ENCODE measurements around the gene GPR107. TPM values are rescaled to one million over a fixed set of nuclear protein-coding genes. Genes with fewer than 3 reads are reported as not detected.

Gene GPR107
- polyA plus RNA-seq, 4 donors, result 2.7 to 37.1 (median 12.8) TPM

GRCh38 chr9:130159057-130159456 is 105.4 kb downstream of the GPR107 start:
- 7 to 41% (median 38%) methylated on average over 8 of the region's 8 CpGs for WGBS, 3 donors
- DNase-seq (peak in 1 of 2 donors; percentile 80), FAIRE-seq (no peak)
- H3K36me3 ChIP-seq (ENCODE audit: control insufficient read depth in 3 of 3, insufficient read depth in 2 of 3, low read depth in 1 of 3, low read length in 3 of 3), result no peaks in the 10 kb centered on the region
- H3K4me1 ChIP-seq (ENCODE audit: control insufficient read depth in 3 of 3, insufficient read depth in 2 of 3, low read depth in 1 of 3, low read length in 2 of 3), result peaks cover 0 to 4% (median 0%) of the 10 kb centered on the region in 3 donors
- H3K4me3 ChIP-seq (ENCODE audit: low read depth in 1 of 3, low read length in 3 of 3), result no peak overlapping the region
- H3K9me3 ChIP-seq (ENCODE audit: control insufficient read depth in 2 of 2, insufficient read depth in 1 of 2, low read depth in 1 of 2, low read length in 1 of 2), result no peaks in the 10 kb centered on the region
- H3K27me3 ChIP-seq (ENCODE audit: control insufficient read depth in 3 of 3, insufficient read depth in 3 of 3, low read length in 3 of 3), result no peaks in the 10 kb centered on the region
- no peak overlapping the region for H3K27ac ChIP-seq (ENCODE audit: low read depth in 1 of 3, low read length in 2 of 3)

- FAIRE-seq (no peak), DNase-seq (peak in 1 of 2 donors; percentile 12)
- Histone ChIP-seq H3K36me3 (ENCODE audit: control insufficient read depth in 3 of 3, insufficient read depth in 2 of 3, low read depth in 1 of 3, low read length in 3 of 3) (no peaks in the 10 kb centered on the region), H3K27ac (ENCODE audit: low read depth in 1 of 3, low read length in 2 of 3) (no peak overlapping the region), H3K4me3 (ENCODE audit: low read depth in 1 of 3, low read length in 3 of 3) (no peak overlapping the region), H3K27me3 (ENCODE audit: control insufficient read depth in 3 of 3, insufficient read depth in 3 of 3, low read length in 3 of 3) (no peaks in the 10 kb centered on the region), H3K4me1 (ENCODE audit: control insufficient read depth in 3 of 3, insufficient read depth in 2 of 3, low read depth in 1 of 3, low read length in 2 of 3) (peaks cover 0 to 4% (median 0%) of the 10 kb centered on the region in 3 donors), H3K9me3 (ENCODE audit: control insufficient read depth in 2 of 2, insufficient read depth in 1 of 2, low read depth in 1 of 2, low read length in 1 of 2) (no peaks in the 10 kb centered on the region)
- 79 to 85% (median 83%) methylated on average over 10 of the region's 10 CpGs for WGBS, 3 donors
These were observed 106.4 kb downstream of the GPR107 start for GRCh38 chr9:130159915-130160670.

- no peak overlapping the region for H3K27ac ChIP-seq (ENCODE audit: low read depth in 1 of 3, low read length in 2 of 3)
- no peaks in the 10 kb centered on the region for H3K36me3 ChIP-seq (ENCODE audit: control insufficient read depth in 3 of 3, insufficient read depth in 2 of 3, low read depth in 1 of 3, low read length in 3 of 3)
- no peak overlapping the region for H3K4me3 ChIP-seq (ENCODE audit: low read depth in 1 of 3, low read length in 3 of 3)
- H3K27me3 ChIP-seq (ENCODE audit: control insufficient read depth in 3 of 3, insufficient read depth in 3 of 3, low read length in 3 of 3), result no peaks in the 10 kb centered on the region
- H3K4me1 ChIP-seq (ENCODE audit: control insufficient read depth in 3 of 3, insufficient read depth in 2 of 3, low read depth in 1 of 3, low read length in 2 of 3), result peaks cover 0 to 4% (median 0%) of the 10 kb centered on the region in 3 donors
- DNase-seq (no peak), FAIRE-seq (no peak)
- WGBS, 3 donors, result 92 to 96% (median 93%) methylated on average over 3 of the region's 3 CpGs
- H3K9me3 ChIP-seq (ENCODE audit: control insufficient read depth in 2 of 2, insufficient read depth in 1 of 2, low read depth in 1 of 2, low read length in 1 of 2), result no peaks in the 10 kb centered on the region
These were observed 107.3 kb downstream of the GPR107 start for GRCh38 chr9:130160862-130161470.

GRCh38 chr9:130165579-130165978 is 111.9 kb downstream of the GPR107 start:
- no peak overlapping the region for H3K27ac ChIP-seq (ENCODE audit: low read depth in 1 of 3, low read length in 2 of 3)
- no peaks in the 10 kb centered on the region for H3K9me3 ChIP-seq (ENCODE audit: control insufficient read depth in 2 of 2, insufficient read depth in 1 of 2, low read depth in 1 of 2, low read length in 1 of 2)
- H3K4me1 ChIP-seq (ENCODE audit: control insufficient read depth in 3 of 3, insufficient read depth in 2 of 3, low read depth in 1 of 3, low read length in 2 of 3), result no peaks in the 10 kb centered on the region
- peaks cover 0 to 9% (median 0%) of the 10 kb centered on the region in 3 donors for H3K27me3 ChIP-seq (ENCODE audit: control insufficient read depth in 3 of 3, insufficient read depth in 3 of 3, low read length in 3 of 3)
- no peak for DNase-seq
- FAIRE-seq, result no peak
- H3K4me3 ChIP-seq (ENCODE audit: low read depth in 1 of 3, low read length in 3 of 3), result no peak overlapping the region
- no peaks in the 10 kb centered on the region for H3K36me3 ChIP-seq (ENCODE audit: control insufficient read depth in 3 of 3, insufficient read depth in 2 of 3, low read depth in 1 of 3, low read length in 3 of 3)
- WGBS, 3 donors, result 80 to 96% (median 80%) methylated on average over 1 of the region's 1 CpG

GRCh38 chr9:130166399-130166798 is 112.7 kb downstream of the GPR107 start:
- no peaks in the 10 kb centered on the region for H3K36me3 ChIP-seq (ENCODE audit: control insufficient read depth in 3 of 3, insufficient read depth in 2 of 3, low read depth in 1 of 3, low read length in 3 of 3)
- no peak overlapping the region for H3K4me3 ChIP-seq (ENCODE audit: low read depth in 1 of 3, low read length in 3 of 3)
- no peak overlapping the region for H3K27ac ChIP-seq (ENCODE audit: low read depth in 1 of 3, low read length in 2 of 3)
- DNase-seq (no peak), FAIRE-seq (no peak)
- WGBS, 3 donors, result 83 to 91% (median 84%) methylated on average over 4 of the region's 4 CpGs
- peaks cover 0 to 15% (median 0%) of the 10 kb centered on the region in 3 donors for H3K27me3 ChIP-seq (ENCODE audit: control insufficient read depth in 3 of 3, insufficient read depth in 3 of 3, low read length in 3 of 3)
- H3K4me1 ChIP-seq (ENCODE audit: control insufficient read depth in 3 of 3, insufficient read depth in 2 of 3, low read depth in 1 of 3, low read length in 2 of 3), result no peaks in the 10 kb centered on the region
- H3K9me3 ChIP-seq (ENCODE audit: control insufficient read depth in 2 of 2, insufficient read depth in 1 of 2, low read depth in 1 of 2, low read length in 1 of 2), result no peaks in the 10 kb centered on the region

GRCh38 chr9:130167927-130168326 is 114.2 kb downstream of the GPR107 start:
- Histone ChIP-seq H3K36me3 (ENCODE audit: control insufficient read depth in 3 of 3, insufficient read depth in 2 of 3, low read depth in 1 of 3, low read length in 3 of 3) (no peaks in the 10 kb centered on the region), H3K9me3 (ENCODE audit: control insufficient read depth in 2 of 2, insufficient read depth in 1 of 2, low read depth in 1 of 2, low read length in 1 of 2) (no peaks in the 10 kb centered on the region), H3K27me3 (ENCODE audit: control insufficient read depth in 3 of 3, insufficient read depth in 3 of 3, low read length in 3 of 3) (peaks cover 0 to 19% (median 7%) of the 10 kb centered on the region in 3 donors), H3K27ac (ENCODE audit: low read depth in 1 of 3, low read length in 2 of 3) (no peak overlapping the region), H3K4me1 (ENCODE audit: control insufficient read depth in 3 of 3, insufficient read depth in 2 of 3, low read depth in 1 of 3, low read length in 2 of 3) (no peaks in the 10 kb centered on the region), H3K4me3 (ENCODE audit: low read depth in 1 of 3, low read length in 3 of 3) (no peak overlapping the region)
- 72 to 80% (median 75%) methylated on average over 6 of the region's 6 CpGs for WGBS, 3 donors
- no peak for FAIRE-seq
- no peak for DNase-seq

GRCh38 chr9:130171226-130172148 is 117.8 kb downstream of the GPR107 start:
- FAIRE-seq (no peak), DNase-seq (peak in 1 of 2 donors; percentile 26)
- no peak overlapping the region for H3K27ac ChIP-seq (ENCODE audit: low read depth in 1 of 3, low read length in 2 of 3)
- WGBS, 3 donors, result 23 to 30% (median 28%) methylated on average over 36 to 45 of the region's 45 CpGs
- H3K4me3 ChIP-seq (ENCODE audit: low read depth in 1 of 3, low read length in 3 of 3), result peak overlapping the region in 2 of 3 donors; percentile 22 to 53
- H3K36me3 ChIP-seq (ENCODE audit: control insufficient read depth in 3 of 3, insufficient read depth in 2 of 3, low read depth in 1 of 3, low read length in 3 of 3), result peaks cover 0 to under 1% (median 0%) of the 10 kb centered on the region in 3 donors
- H3K4me1 ChIP-seq (ENCODE audit: control insufficient read depth in 3 of 3, insufficient read depth in 2 of 3, low read depth in 1 of 3, low read length in 2 of 3), result no peaks in the 10 kb centered on the region
- peaks cover 0 to 24% (median 12%) of the 10 kb centered on the region in 3 donors for H3K27me3 ChIP-seq (ENCODE audit: control insufficient read depth in 3 of 3, insufficient read depth in 3 of 3, low read length in 3 of 3)
- H3K9me3 ChIP-seq (ENCODE audit: control insufficient read depth in 2 of 2, insufficient read depth in 1 of 2, low read depth in 1 of 2, low read length in 1 of 2), result no peaks in the 10 kb centered on the region
